Activated CD4-positive, alpha-beta T cell treated with anti-CD3 and anti-CD28 coated beads for 36 hours (primary cell): ENCODE data around the gene TMEM200A. TPM values are rescaled to one million over a fixed set of nuclear protein-coding genes. Genes with fewer than 3 reads are reported as not detected.
A peak's percentile ranks its signal among the peaks of the same experiment; 100 is the strongest.

Source experiments
- ATAC-seq: fragments of 200-7000 bp; cut with Tn5 transposase; one replicate; pipeline ENCODE4 v1.10.0; 2021; ENCODE audit warnings: mild to moderate bottlenecking, moderate library complexity
- CTCF ChIA-PET: fragments of 350-600 bp; sonication (Branson Sonifier 250); formaldehyde crosslinking; loops from one replicate; lab custom pipeline; 2021; ENCODE audit warnings: antibody characterized with exemption; lab: Charles Lee
- POLR2A ChIA-PET: fragments of 350-600 bp; sonication (Branson Sonifier 250); formaldehyde crosslinking; loops from one replicate; lab custom pipeline; 2021; ENCODE audit warnings: antibody characterized with exemption, inconsistent platforms; lab: Charles Lee
- DNase-seq: peaks from one replicate; pipeline ENCODE4 v3.0.0-alpha.2; 2020
- H3K27ac Mint-ChIP-seq: one replicate; pipeline ENCODE4 v1.8.0; 2021; ENCODE audit warnings: mixed read lengths
- H3K27me3 Mint-ChIP-seq: one replicate; pipeline ENCODE4 v1.8.0; 2021; ENCODE audit warnings: mixed read lengths
- H3K36me3 Mint-ChIP-seq: one replicate; pipeline ENCODE4 v1.8.0; 2021; ENCODE audit warnings: low read depth, mixed read lengths
- H3K4me1 Mint-ChIP-seq: one replicate; pipeline ENCODE4 v1.8.0; 2021; ENCODE audit warnings: mixed read lengths
- H3K4me3 Mint-ChIP-seq: one replicate; pipeline ENCODE4 v1.8.0; 2021; ENCODE audit warnings: mild to moderate bottlenecking, moderate library complexity, mixed read lengths
- H3K9me3 Mint-ChIP-seq: one replicate; pipeline ENCODE4 v1.8.0; 2021; ENCODE audit warnings: low read depth, mixed read lengths
- intact Hi-C, 2 experiments: fragments of 100-400 bp; cut with DNase I in 1 of 2; cut with micrococcal nuclease in 1 of 2; formaldehyde crosslinking; loops; one replicate each; pipeline versions ENCODE4 v1.14.2 to v1.15.1; 2022 to 2024; cut with DNase I, micrococcal nuclease
- total RNA-seq, 2 experiments: library from RNA; stranded (reverse); gene quantifications; one replicate each; pipeline ENCODE4 v1.2.3, GENCODE V29; 2021

The TMEM200A gene
- total RNA-seq, 2 experiments from 2014 or later, result 0.14 to 0.21 TPM

GRCh38 chr6:130396722-130397121, 30.9 kb downstream of the TMEM200A start:
- POLR2A ChIA-PET, result no interaction called here
- H3K9me3 Mint-ChIP-seq, result peaks cover 5% of the 10 kb centered on the region
- ATAC-seq, result no peak

GRCh38 chr6:130405549-130405948, 39.7 kb downstream of the TMEM200A start:
- Mint-ChIP-seq H3K27ac (no peak overlapping the region), H3K27me3 (no peaks in the 10 kb centered on the region), H3K9me3 (no peaks in the 10 kb centered on the region), H3K36me3 (no peaks in the 10 kb centered on the region), H3K4me3 (no peak overlapping the region), H3K4me1 (peaks cover 14% of the 10 kb centered on the region)
- intact Hi-C loops, result no loop called here
- POLR2A ChIA-PET, result no interaction called here
- DNase-seq (no peak), ATAC-seq (no peak)
- CTCF ChIA-PET, result interaction anchor here (0.6 to 1.5 kb wide), 2 partner anchors 20 to 125 kb away, joined by 3 read pairs; no protein-coding TSS in a partner anchor

More at GRCh38 chr6:130396722-130397121, 30.9 kb downstream of the TMEM200A start:
- intact Hi-C loops, result no loop called here
- H3K36me3 Mint-ChIP-seq, result no peaks in the 10 kb centered on the region
- peak overlapping the region; percentile 33 for H3K4me3 Mint-ChIP-seq
- H3K4me1 Mint-ChIP-seq, result peaks cover 14% of the 10 kb centered on the region
- no peak overlapping the region for H3K27ac Mint-ChIP-seq
- no peak for DNase-seq
- CTCF ChIA-PET, result interaction anchor here (1.4 to 1.7 kb wide), 2 partner anchors 17 to 31 kb away, joined by 4 to 5 read pairs; partner anchors contain the start of gene TMEM200A
- H3K27me3 Mint-ChIP-seq, result no peaks in the 10 kb centered on the region

- no peak for ATAC-seq
- ChIA-PET CTCF (interaction anchor here (1.5 kb wide), 1 partner anchor 18 kb away, joined by 3 read pairs; no protein-coding TSS in a partner anchor), POLR2A (no interaction called here)
- intact Hi-C loops, result no loop called here
- Mint-ChIP-seq H3K4me1 (peaks cover 8% of the 10 kb centered on the region), H3K27ac (no peak overlapping the region), H3K36me3 (no peaks in the 10 kb centered on the region), H3K4me3 (no peak overlapping the region), H3K9me3 (no peaks in the 10 kb centered on the region), H3K27me3 (no peaks in the 10 kb centered on the region)
- DNase-seq, result no peak
Measured at GRCh38 chr6:130407032-130407431, 41.2 kb downstream of the TMEM200A start.

GRCh38 chr6:130409418-130410100, 43.7 kb downstream of the TMEM200A start:
- POLR2A ChIA-PET, result no interaction called here
- Mint-ChIP-seq H3K4me3 (no peak overlapping the region), H3K27me3 (no peaks in the 10 kb centered on the region), H3K27ac (no peak overlapping the region), H3K36me3 (no peaks in the 10 kb centered on the region), H3K9me3 (no peaks in the 10 kb centered on the region), H3K4me1 (peaks cover 3% of the 10 kb centered on the region)
- DNase-seq, result no peak
- CTCF ChIA-PET, result no interaction called here
- ATAC-seq, result no peak
- intact Hi-C loops, result no loop called here

- no peaks in the 10 kb centered on the region for H3K27me3 Mint-ChIP-seq
Measured at GRCh38 chr6:130411481-130411880, 45.7 kb downstream of the TMEM200A start.

GRCh38 chr6:130412556-130413290, 46.9 kb downstream of the TMEM200A start:
- ATAC-seq (no peak), DNase-seq (no peak)
- Mint-ChIP-seq H3K27ac (no peak overlapping the region), H3K4me3 (no peak overlapping the region), H3K36me3 (no peaks in the 10 kb centered on the region), H3K27me3 (no peaks in the 10 kb centered on the region), H3K9me3 (no peaks in the 10 kb centered on the region), H3K4me1 (no peaks in the 10 kb centered on the region)
- ChIA-PET CTCF (no interaction called here), POLR2A (no interaction called here)
- intact Hi-C loops, result no loop called here

More at GRCh38 chr6:130411481-130411880, 45.7 kb downstream of the TMEM200A start:
- ChIA-PET CTCF (interaction anchor here (0.6 kb wide), 1 partner anchor 375 kb away, joined by 3 read pairs; no protein-coding TSS in a partner anchor), POLR2A (no interaction called here)
- ATAC-seq (no peak), DNase-seq (no peak)
- intact Hi-C loops, result no loop called here
- Mint-ChIP-seq H3K4me1 (peaks cover 3% of the 10 kb centered on the region), H3K27ac (no peak overlapping the region), H3K4me3 (no peak overlapping the region), H3K36me3 (no peaks in the 10 kb centered on the region), H3K9me3 (no peaks in the 10 kb centered on the region)

GRCh38 chr6:130417951-130418350, 52.1 kb downstream of the TMEM200A start:
- POLR2A ChIA-PET, result no interaction called here

GRCh38 chr6:130420911-130421310, 55.1 kb downstream of the TMEM200A start:
- Mint-ChIP-seq H3K27ac (no peak overlapping the region), H3K4me1 (no peaks in the 10 kb centered on the region), H3K36me3 (no peaks in the 10 kb centered on the region), H3K4me3 (no peak overlapping the region), H3K27me3 (no peaks in the 10 kb centered on the region), H3K9me3 (no peaks in the 10 kb centered on the region)
- ChIA-PET POLR2A (no interaction called here), CTCF (no interaction called here)
- no peak for DNase-seq
- intact Hi-C loops, result no loop called here
- ATAC-seq, result no peak

More at GRCh38 chr6:130417951-130418350, 52.1 kb downstream of the TMEM200A start:
- Mint-ChIP-seq H3K27me3 (no peaks in the 10 kb centered on the region), H3K36me3 (no peaks in the 10 kb centered on the region), H3K27ac (no peak overlapping the region), H3K9me3 (no peaks in the 10 kb centered on the region), H3K4me1 (no peaks in the 10 kb centered on the region), H3K4me3 (no peak overlapping the region)
- ATAC-seq (no peak), DNase-seq (no peak)
- CTCF ChIA-PET, result interaction anchor here (0.9 kb wide), 1 partner anchor 26 kb away, joined by 3 read pairs; no protein-coding TSS in a partner anchor
- intact Hi-C loops, result no loop called here

- Mint-ChIP-seq H3K9me3 (no peaks in the 10 kb centered on the region), H3K27ac (no peak overlapping the region), H3K27me3 (no peaks in the 10 kb centered on the region), H3K4me3 (no peak overlapping the region), H3K36me3 (no peaks in the 10 kb centered on the region), H3K4me1 (no peaks in the 10 kb centered on the region)
- POLR2A ChIA-PET, result no interaction called here
- DNase-seq (no peak), ATAC-seq (no peak)
- intact Hi-C loops, result no loop called here
- CTCF ChIA-PET, result interaction anchor here (1.0 kb wide), 1 partner anchor 11 kb away, joined by 3 read pairs; no protein-coding TSS in a partner anchor
Measured at GRCh38 chr6:130421585-130421984, 55.8 kb downstream of the TMEM200A start.

GRCh38 chr6:130423044-130423443, 57.2 kb downstream of the TMEM200A start:
- DNase-seq (no peak), ATAC-seq (no peak)
- H3K36me3 Mint-ChIP-seq, result no peaks in the 10 kb centered on the region
- CTCF ChIA-PET, result no interaction called here
- no peaks in the 10 kb centered on the region for H3K9me3 Mint-ChIP-seq
- POLR2A ChIA-PET, result no interaction called here
- H3K4me1 Mint-ChIP-seq, result no peaks in the 10 kb centered on the region
- no peak overlapping the region for H3K27ac Mint-ChIP-seq
- no peak overlapping the region for H3K4me3 Mint-ChIP-seq
- intact Hi-C loops, result no loop called here
- H3K27me3 Mint-ChIP-seq, result no peaks in the 10 kb centered on the region

GRCh38 chr6:130424710-130425109, 58.9 kb downstream of the TMEM200A start:
- CTCF ChIA-PET, result interaction anchor here (1.1 kb wide), 1 partner anchor 18 kb away, joined by 3 read pairs; no protein-coding TSS in a partner anchor
- H3K4me3 Mint-ChIP-seq, result no peak overlapping the region

More at GRCh38 chr6:130424710-130425109, 58.9 kb downstream of the TMEM200A start:
- Mint-ChIP-seq H3K4me1 (no peaks in the 10 kb centered on the region), H3K27ac (no peak overlapping the region), H3K9me3 (no peaks in the 10 kb centered on the region), H3K36me3 (no peaks in the 10 kb centered on the region), H3K27me3 (no peaks in the 10 kb centered on the region)
- no peak for ATAC-seq
- DNase-seq, result no peak
- intact Hi-C loops, result no loop called here
- POLR2A ChIA-PET, result no interaction called here
